SU-DHL-6 (cell line): Measurements from ENCODE around the gene GSK3B.
"Not testable (repeated sequence)": the region's sequence is repeated elsewhere in the genome, so short reads cannot be mapped to it uniquely, and the experiment has no call there.

Experiments
- H2AFZ ChIP-seq: fragments of 200-600 bp; sonication (generic); 2 replicates; pipeline ENCODE4 v1.6.1; 2014; ENCODE audit warnings: low read depth, mild to moderate bottlenecking, moderate library complexity, mixed read lengths, antibody characterized with exemption, low read length; ENCODE audit not compliant: severe bottlenecking
- H3F3A ChIP-seq: fragments of 200-600 bp; shearing (Covaris generic); 2 replicates; pipeline ENCODE4 v1.6.0; 2016; ENCODE audit warnings: antibody characterized with exemption, mild to moderate bottlenecking; ENCODE audit not compliant: insufficient read depth
- H3K27ac ChIP-seq: fragments of 200-600 bp; sonication (generic); 2 replicates; pipeline ENCODE4 v1.5.1; 2016; ENCODE audit warnings: low read depth, mild to moderate bottlenecking, low read length, moderate library complexity, mixed read lengths
- H3K27me3 ChIP-seq: fragments of 200-600 bp; sonication (generic), shearing (Covaris generic); 2 replicates; pipeline ENCODE4 v1.6.0; 2014; ENCODE audit warnings: mild to moderate bottlenecking, low read length
- H3K36me3 ChIP-seq: fragments of 200-600 bp; sonication (generic); 2 replicates; pipeline ENCODE4 v1.6.1; 2014; ENCODE audit warnings: mild to moderate bottlenecking, low read length, mixed read lengths
- H3K4me2 ChIP-seq: fragments of 300-600, 200-600 bp; shearing (Covaris generic), sonication (generic); 2 replicates; pipeline ENCODE4 v1.6.0; 2014; ENCODE audit warnings: low read length, low read depth, mild to moderate bottlenecking; ENCODE audit not compliant: poor library complexity, severe bottlenecking
- H3K4me3 ChIP-seq: fragments of 200-600 bp; sonication (generic); 2 replicates; pipeline ENCODE4 v1.5.1; 2014; ENCODE audit warnings: antibody characterized with exemption, low read length, mild to moderate bottlenecking, mixed read lengths; ENCODE audit not compliant: insufficient read depth, poor library complexity, severe bottlenecking
- H3K79me2 ChIP-seq: fragments of 200-600 bp; sonication (generic); 2 replicates; pipeline ENCODE4 v1.6.1; 2014; ENCODE audit warnings: mild to moderate bottlenecking, low read length, moderate library complexity; ENCODE audit not compliant: insufficient read depth
- H3K9ac ChIP-seq: fragments of 200-600 bp; sonication (generic); 2 replicates; pipeline ENCODE4 v1.7.0; 2014; ENCODE audit warnings: mild to moderate bottlenecking, low read length
- H3K9me2 ChIP-seq: fragments of 200-600 bp; sonication (generic); replicated peaks from 2 replicates; pipeline ENCODE4 v1.6.1; 2014; ENCODE audit warnings: low read length; ENCODE audit not compliant: insufficient read depth
- H3K9me3 ChIP-seq: fragments of 200-600 bp; sonication (generic); 2 replicates; pipeline ENCODE4 v1.6.1; 2014; ENCODE audit warnings: low read length, mixed read lengths; ENCODE audit not compliant: insufficient read depth
- H4K20me1 ChIP-seq: fragments of 200-600 bp; sonication (generic); 2 replicates; pipeline ENCODE4 v1.6.1; 2014; ENCODE audit warnings: low read depth, mild to moderate bottlenecking, antibody characterized with exemption, low read length, moderate library complexity, mixed read lengths
- EZH2phosphoT487 ChIP-seq: fragments of 200-600 bp; sonication (generic), shearing (Covaris generic); conservative IDR thresholded peaks from 2 replicates; pipeline ENCODE4 v1.6.1; 2018; ENCODE audit warnings: mild to moderate bottlenecking, antibody characterized with exemption, low read length, moderate library complexity, mixed read lengths
- TF ChIP-seq, protein P1 (sequence below): fragments of 200-600 bp; sonication (generic); IDR thresholded peaks from one replicate; pipeline ENCODE4 v1.5.1; 2017; ENCODE audit warnings: antibody characterized with exemption, mild to moderate bottlenecking, low read length, moderate library complexity; ENCODE audit not compliant: insufficient read depth, poor library complexity, severe bottlenecking

GSK3B gene

DNA sequence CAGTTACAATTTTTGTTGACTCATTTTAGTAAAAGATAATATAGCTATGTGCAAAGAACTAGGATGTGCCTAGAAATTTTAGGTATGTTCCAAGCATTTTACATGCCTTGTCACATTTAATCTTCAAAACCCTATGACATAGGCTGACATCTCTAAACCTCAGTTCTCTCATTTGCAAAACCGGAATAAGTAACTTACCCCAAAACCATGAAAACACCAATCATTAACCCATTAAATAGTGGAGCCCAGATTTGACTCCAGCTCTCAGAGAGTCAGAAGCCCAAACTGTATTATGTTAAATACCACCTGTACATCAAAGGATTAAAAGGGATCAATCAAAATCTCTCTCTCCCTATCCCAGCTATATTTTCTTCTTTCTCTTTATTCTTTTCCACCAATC, 36.6 kb downstream of the GSK3B start:
- no peaks in the 10 kb centered on the region for H3F3A ChIP-seq
- no peaks in the 10 kb centered on the region for H3K9me3 ChIP-seq
- no peak overlapping the region for H3K27ac ChIP-seq
- H4K20me1 ChIP-seq: peaks cover 8% of the 10 kb centered on the region
- peaks cover 18% of the 10 kb centered on the region for H3K36me3 ChIP-seq
- no peak overlapping the region for H3K4me3 ChIP-seq
- H3K79me2 ChIP-seq: peaks cover 98% of the 10 kb centered on the region
- H3K9me2 ChIP-seq: no peaks in the 10 kb centered on the region
- no peaks in the 10 kb centered on the region for H3K27me3 ChIP-seq
- no peak overlapping the region for H3K9ac ChIP-seq
- H3K4me2 ChIP-seq: no peak overlapping the region
- TF ChIP-seq, protein P1, sequence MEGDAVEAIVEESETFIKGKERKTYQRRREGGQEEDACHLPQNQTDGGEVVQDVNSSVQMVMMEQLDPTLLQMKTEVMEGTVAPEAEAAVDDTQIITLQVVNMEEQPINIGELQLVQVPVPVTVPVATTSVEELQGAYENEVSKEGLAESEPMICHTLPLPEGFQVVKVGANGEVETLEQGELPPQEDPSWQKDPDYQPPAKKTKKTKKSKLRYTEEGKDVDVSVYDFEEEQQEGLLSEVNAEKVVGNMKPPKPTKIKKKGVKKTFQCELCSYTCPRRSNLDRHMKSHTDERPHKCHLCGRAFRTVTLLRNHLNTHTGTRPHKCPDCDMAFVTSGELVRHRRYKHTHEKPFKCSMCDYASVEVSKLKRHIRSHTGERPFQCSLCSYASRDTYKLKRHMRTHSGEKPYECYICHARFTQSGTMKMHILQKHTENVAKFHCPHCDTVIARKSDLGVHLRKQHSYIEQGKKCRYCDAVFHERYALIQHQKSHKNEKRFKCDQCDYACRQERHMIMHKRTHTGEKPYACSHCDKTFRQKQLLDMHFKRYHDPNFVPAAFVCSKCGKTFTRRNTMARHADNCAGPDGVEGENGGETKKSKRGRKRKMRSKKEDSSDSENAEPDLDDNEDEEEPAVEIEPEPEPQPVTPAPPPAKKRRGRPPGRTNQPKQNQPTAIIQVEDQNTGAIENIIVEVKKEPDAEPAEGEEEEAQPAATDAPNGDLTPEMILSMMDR: no peak
- no peak for TF ChIP-seq EZH2phosphoT487
- no peak overlapping the region for H2AFZ ChIP-seq

DNA sequence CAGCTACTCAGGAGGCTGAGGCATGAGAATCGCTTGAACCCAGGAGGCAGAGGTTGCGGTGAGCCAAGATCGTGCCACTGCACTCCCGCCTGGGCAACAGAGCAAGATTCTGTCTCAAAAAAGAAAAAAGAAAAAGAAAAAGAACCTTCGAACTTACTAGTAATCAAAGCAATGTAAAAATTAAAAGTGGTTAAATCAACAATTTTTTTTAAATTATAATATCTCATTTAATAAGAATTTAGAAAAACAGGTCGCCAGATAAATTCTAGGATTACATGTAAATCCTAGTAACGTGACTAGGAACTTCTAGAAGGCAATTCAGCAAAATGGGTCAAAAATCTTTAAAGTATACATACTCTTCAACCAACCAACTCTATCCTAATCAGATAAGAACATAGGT, 37.2 kb downstream of the GSK3B start:
- no peak overlapping the region for H3K4me2 ChIP-seq
- H3K27ac ChIP-seq: no peak overlapping the region
- H3K27me3 ChIP-seq: no peaks in the 10 kb centered on the region
- H3F3A ChIP-seq: no peaks in the 10 kb centered on the region
- H3K9me2 ChIP-seq: no peaks in the 10 kb centered on the region
- H3K79me2 ChIP-seq: peaks cover 98% of the 10 kb centered on the region
- no peak overlapping the region for H3K9ac ChIP-seq
- H4K20me1 ChIP-seq: peaks cover 6% of the 10 kb centered on the region
- no peak for TF ChIP-seq EZH2phosphoT487
- TF ChIP-seq, protein P1: no peak
- no peaks in the 10 kb centered on the region for H3K9me3 ChIP-seq
- H3K4me3 ChIP-seq: no peak overlapping the region
- no peak overlapping the region for H2AFZ ChIP-seq
- peaks cover 18% of the 10 kb centered on the region for H3K36me3 ChIP-seq

DNA sequence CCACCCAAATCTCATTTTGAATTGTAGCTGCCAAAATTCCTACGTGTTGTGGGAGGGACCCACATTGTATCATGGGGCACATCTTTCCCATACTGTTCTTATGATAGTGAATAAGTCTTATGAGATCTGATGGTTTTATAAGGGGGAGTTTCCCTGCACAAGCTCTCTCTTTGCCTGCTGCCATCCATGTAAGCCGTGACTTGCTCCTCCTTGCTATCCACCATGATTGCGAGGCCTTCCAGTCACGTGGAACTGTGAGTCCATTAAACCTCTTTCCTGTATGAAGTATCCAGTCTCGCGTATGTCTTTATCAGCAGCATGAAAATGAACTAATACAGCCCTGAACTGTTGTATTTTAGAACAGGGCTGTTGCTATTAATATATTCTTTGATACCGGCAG, 40.6 kb downstream of the GSK3B start:
- not testable (repeated sequence) for H3F3A ChIP-seq, H2AFZ ChIP-seq, H4K20me1 ChIP-seq, H3K9me2 ChIP-seq, H3K9ac ChIP-seq, H3K4me2 ChIP-seq, H3K9me3 ChIP-seq, H3K27me3 ChIP-seq, H3K27ac ChIP-seq, H3K4me3 ChIP-seq
- H3K79me2 ChIP-seq: peaks cover 98% of the 10 kb centered on the region
- H3K36me3 ChIP-seq: peaks cover 18% of the 10 kb centered on the region

DNA sequence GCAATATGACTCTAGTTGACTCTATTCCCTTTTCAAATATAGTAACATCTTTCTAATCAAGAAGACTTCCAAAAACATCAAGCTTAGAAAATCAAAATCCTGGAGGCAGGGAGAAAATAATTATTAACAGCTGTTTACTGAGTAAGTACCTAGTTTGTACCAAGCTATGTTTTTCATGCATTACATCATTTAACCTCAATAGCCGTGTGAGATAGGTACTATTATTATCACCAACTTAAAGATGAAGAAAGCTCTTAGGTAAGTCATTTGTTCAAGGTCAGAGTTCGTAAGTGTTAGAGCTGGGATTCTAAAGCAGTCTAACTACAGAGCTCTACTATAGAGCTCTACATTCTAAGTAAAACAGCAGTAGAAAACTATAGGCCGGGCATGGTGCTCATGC, 41.6 kb downstream of the GSK3B start:
- Histone ChIP-seq H3K9me2 (no peaks in the 10 kb centered on the region), H3K27ac (peak overlapping the region; percentile 26; the same call in 1 of the 2 replicates), H4K20me1 (peaks cover 4% of the 10 kb centered on the region; the same call in 1 of the 2 replicates), H3K9me3 (no peaks in the 10 kb centered on the region), H3K36me3 (peaks cover 22% of the 10 kb centered on the region), H3K4me2 (no peak overlapping the region), H3F3A (no peaks in the 10 kb centered on the region), H2AFZ (no peak overlapping the region), H3K4me3 (no peak overlapping the region), H3K79me2 (peaks cover 98% of the 10 kb centered on the region), H3K9ac (no peak overlapping the region), H3K27me3 (no peaks in the 10 kb centered on the region)
- TF ChIP-seq, protein P1: no peak
- TF ChIP-seq EZH2phosphoT487: no peak
